Gastrocnemius medialis (tissue), 4 donors: Measurements from ENCODE around the gene INHA. TPM values are rescaled to one million over a fixed set of nuclear protein-coding genes. Genes with fewer than 3 reads are reported as not detected.

Source experiments
- ATAC-seq, 2 donors: fragments of 150-250 bp; one replicate each; pipeline ENCODE4 v1.9.1; 2016
- DNase-seq, 2 donors: peaks; one replicate each; pipeline ENCODE4 v3.0.0-alpha.2; 2019
- H3K27ac ChIP-seq, 4 donors: fragments of 200-600 bp; sonication (generic); 1 replicate in 1 of 4; 2 replicates in 3 of 4; pipeline ENCODE4 v1.5.1; 2016 to 2018; ENCODE audit warnings: mild to moderate bottlenecking in 2 of 4, moderate library complexity in 1 of 4
- H3K27me3 ChIP-seq, 3 donors: fragments of 200-600 bp; sonication (generic) in 2 of 3; 1 replicate in 1 of 3; 2 replicates in 2 of 3; pipeline versions ENCODE4 v1.5.1 to v1.6.0; 2016 to 2019; ENCODE audit warnings: mild to moderate bottlenecking in 1 of 3, moderate library complexity in 1 of 3
- H3K36me3 ChIP-seq, 2 donors: fragments of 200-600 bp; sonication (generic) in 1 of 2; one replicate each; pipeline ENCODE4 v1.5.1; 2017 to 2018
- H3K4me1 ChIP-seq, 2 donors: fragments of 200-600 bp; sonication (generic) in 1 of 2; one replicate each; pipeline ENCODE4 v1.5.1; 2016 to 2017; ENCODE audit warnings: mild to moderate bottlenecking in 2 of 2
- H3K4me3 ChIP-seq, 4 donors: fragments of 200-600 bp; sonication (generic) in 3 of 4; 1 replicate in 1 of 4; 2 replicates in 3 of 4; pipeline ENCODE4 v1.5.1; 2016 to 2019; ENCODE audit warnings: mild to moderate bottlenecking in 2 of 4
- H3K9me3 ChIP-seq, 3 donors: fragments of 200-600 bp; sonication (generic) in 2 of 3; 1 replicate in 1 of 3; 2 replicates in 2 of 3; pipeline ENCODE4 v1.5.1; 2016 to 2019
- CTCF ChIP-seq, 5 experiments: fragments of 450-650 bp in 3 of 5; fragments of 200-600 bp in 2 of 5; sonication (generic) in 2 of 5; IDR thresholded peaks in 4 of 5; conservative IDR thresholded peaks in 1 of 5; 1 replicate in 4 of 5; 2 replicates in 1 of 5; pipeline ENCODE4 v1.5.1; 2016 to 2019; ENCODE audit warnings: antibody characterized with exemption in 5 of 5, mild to moderate bottlenecking in 3 of 5, moderate library complexity in 3 of 5
- POLR2A ChIP-seq, 2 donors: fragments of 450-650 bp; IDR thresholded peaks; one replicate each; pipeline ENCODE4 v1.6.1; 2017; ENCODE audit warnings: antibody characterized with exemption in 2 of 2, mild to moderate bottlenecking in 2 of 2, moderate library complexity in 2 of 2
- in situ Hi-C, 4 donors: fragments of 200-750 bp; cut with MboI; loops; one replicate each; pipeline versions ENCODE4 v1.15.0 to v1.8.0; 2017; ENCODE audit warnings: low sequenced_read_pairs in 4 of 4
- intact Hi-C: fragments of 100-400 bp; cut with DNase I; formaldehyde crosslinking; loops from one replicate; pipeline ENCODE4 v1.15.1; 2023; ENCODE audit warnings: low total_unique reads
- total RNA-seq, 4 donors: library from RNA; depleted of rRNA; stranded (reverse); fragments of >200 nt; gene quantifications; one replicate each; pipeline versions ENCODE4 v1.1.0 to v1.2.3, GENCODE V29; 2016

INHA gene
- total RNA-seq, 4 donors from 2014 or later = 0.29 to 3.5 TPM; not detected in 2

GRCh38 chr2:219555956-219556355, 16.2 kb upstream of the INHA start:
- peaks cover 8 to 17% of the 10 kb centered on the region in 2 donors for H3K4me1 ChIP-seq
- ATAC-seq (no peak), DNase-seq (no peak)
- intact Hi-C loops (no loop called here), in situ Hi-C loops (no loop called here)
- H3K36me3 ChIP-seq = peaks cover 0 to 9% of the 10 kb centered on the region in 2 donors
- no peak overlapping the region for H3K27ac ChIP-seq
- no peaks in the 10 kb centered on the region for H3K27me3 ChIP-seq
- TF ChIP-seq POLR2A (IDR thresholded peaks at IDR 0.05) (no peak), CTCF (IDR thresholded peaks at IDR 0.05 in 4 of 5, conservative IDR thresholded peaks at IDR 0.05 in 1 of 5) (no peak)
- no peaks in the 10 kb centered on the region for H3K9me3 ChIP-seq
- no peak overlapping the region for H3K4me3 ChIP-seq

DNA sequence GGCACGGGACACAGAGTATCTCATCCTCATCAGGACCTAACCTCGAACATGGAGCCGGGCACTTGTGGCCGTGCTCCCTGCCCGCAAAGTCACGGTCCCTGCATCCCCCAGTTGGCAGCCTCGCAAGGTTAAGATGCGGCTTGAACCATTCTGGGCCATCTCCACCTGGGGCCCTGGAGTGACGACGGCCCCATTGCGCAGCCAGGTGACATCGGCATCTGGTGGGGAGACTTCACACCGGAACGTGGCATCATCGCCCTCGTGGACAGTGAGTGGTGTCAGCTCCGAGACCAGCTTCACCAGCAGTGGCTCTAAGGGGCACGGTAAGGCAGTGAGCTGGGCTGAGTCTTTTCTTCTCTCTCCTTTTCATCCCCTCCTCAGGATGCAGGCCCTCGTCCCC, 15.7 kb upstream of the INHA start:
- in situ Hi-C loops (no loop called here), intact Hi-C loops (no loop called here)
- Histone ChIP-seq H3K4me1 (peaks cover 8 to 15% of the 10 kb centered on the region in 2 donors), H3K36me3 (peaks cover 0 to 11% of the 10 kb centered on the region in 2 donors), H3K27ac (no peak overlapping the region), H3K27me3 (no peaks in the 10 kb centered on the region), H3K9me3 (no peaks in the 10 kb centered on the region), H3K4me3 (no peak overlapping the region)
- DNase-seq (no peak), ATAC-seq (no peak)
- TF ChIP-seq POLR2A (IDR thresholded peaks at IDR 0.05) (no peak), CTCF (IDR thresholded peaks at IDR 0.05 in 4 of 5, conservative IDR thresholded peaks at IDR 0.05 in 1 of 5) (no peak)

GRCh38 chr2:219557320-219557719, 14.8 kb upstream of the INHA start:
- H3K27me3 ChIP-seq = no peaks in the 10 kb centered on the region
- ATAC-seq = no peak
- intact Hi-C loops = no loop called here
- no peak overlapping the region for H3K27ac ChIP-seq
- H3K9me3 ChIP-seq = no peaks in the 10 kb centered on the region
- H3K4me1 ChIP-seq = peaks cover 5 to 8% of the 10 kb centered on the region in 2 donors
- peaks cover 0 to 20% of the 10 kb centered on the region in 2 donors for H3K36me3 ChIP-seq
- H3K4me3 ChIP-seq = no peak overlapping the region
- no peak for DNase-seq
- no peak for TF ChIP-seq POLR2A (IDR thresholded peaks at IDR 0.05)
- TF ChIP-seq CTCF (IDR thresholded peaks at IDR 0.05 in 4 of 5, conservative IDR thresholded peaks at IDR 0.05 in 1 of 5) = no peak
- in situ Hi-C loops = no loop called here

- H3K4me3 ChIP-seq = no peak overlapping the region
- TF ChIP-seq POLR2A (IDR thresholded peaks at IDR 0.05) = no peak
- no peak for TF ChIP-seq CTCF (IDR thresholded peaks at IDR 0.05 in 4 of 5, conservative IDR thresholded peaks at IDR 0.05 in 1 of 5)
- H3K27me3 ChIP-seq = no peaks in the 10 kb centered on the region
- ATAC-seq = no peak
- intact Hi-C loops = no loop called here
- H3K27ac ChIP-seq = no peak overlapping the region
- no peaks in the 10 kb centered on the region for H3K9me3 ChIP-seq
- in situ Hi-C loops = no loop called here
- H3K4me1 ChIP-seq = peaks cover under 1 to 2% of the 10 kb centered on the region in 2 donors
- no peak for DNase-seq
- peaks cover 0 to 28% of the 10 kb centered on the region in 2 donors for H3K36me3 ChIP-seq
These were observed 14.0 kb upstream of the INHA start for GRCh38 chr2:219557791-219558785.
